ENCODE data around the gene TDRD10. TPM values are rescaled to one million over a fixed set of nuclear protein-coding genes. Genes with fewer than 3 reads are reported as not detected.

Gene TDRD10
- total RNA-seq, 1 donor from 2014 or later = not detected

- no peak for DNase-seq (ENCODE audit: low read depth)
- H3K27me3 ChIP-seq (ENCODE audit: control insufficient read depth, insufficient read depth, low read length) = peaks cover 1% of the 10 kb centered on the region
- no peak for TF ChIP-seq CTCF (IDR thresholded peaks at IDR 0.05; ENCODE audit: insufficient read depth, low read length, poor library complexity, severe bottlenecking)
These were observed 73.3 kb downstream of the TDRD10 start for GRCh38 chr1:154575147-154575927.

GRCh38 chr1:154575951-154576566 is 74.0 kb downstream of the TDRD10 start:
- Histone ChIP-seq H3K36me3 (ENCODE audit: control insufficient read depth, insufficient read depth, low read length) (peaks cover 1% of the 10 kb centered on the region), H3K4me3 (ENCODE audit: low read depth, low read length) (no peak overlapping the region), H3K27me3 (ENCODE audit: control insufficient read depth, insufficient read depth, low read length) (no peaks in the 10 kb centered on the region)
- no peak for DNase-seq (ENCODE audit: low read depth)
- TF ChIP-seq CTCF (IDR thresholded peaks at IDR 0.05; ENCODE audit: insufficient read depth, low read length, poor library complexity, severe bottlenecking) = no peak

More at GRCh38 chr1:154575147-154575927, 73.3 kb downstream of the TDRD10 start:
- peaks cover 1% of the 10 kb centered on the region for H3K36me3 ChIP-seq (ENCODE audit: control insufficient read depth, insufficient read depth, low read length)
- H3K4me3 ChIP-seq (ENCODE audit: low read depth, low read length) = no peak overlapping the region

GRCh38 chr1:154577346-154578057 is 75.5 kb downstream of the TDRD10 start:
- DNase-seq (ENCODE audit: low read depth) = no peak
- H3K36me3 ChIP-seq (ENCODE audit: control insufficient read depth, insufficient read depth, low read length) = peaks cover 1% of the 10 kb centered on the region
- no peak for TF ChIP-seq CTCF (IDR thresholded peaks at IDR 0.05; ENCODE audit: insufficient read depth, low read length, poor library complexity, severe bottlenecking)
- H3K4me3 ChIP-seq (ENCODE audit: low read depth, low read length) = no peak overlapping the region
- no peaks in the 10 kb centered on the region for H3K27me3 ChIP-seq (ENCODE audit: control insufficient read depth, insufficient read depth, low read length)

GRCh38 chr1:154578058-154578418 is 76.0 kb downstream of the TDRD10 start:
- no peak for TF ChIP-seq CTCF (IDR thresholded peaks at IDR 0.05; ENCODE audit: insufficient read depth, low read length, poor library complexity, severe bottlenecking)
- peaks cover 4% of the 10 kb centered on the region for H3K36me3 ChIP-seq (ENCODE audit: control insufficient read depth, insufficient read depth, low read length)
- H3K27me3 ChIP-seq (ENCODE audit: control insufficient read depth, insufficient read depth, low read length) = no peaks in the 10 kb centered on the region
- no peak for DNase-seq (ENCODE audit: low read depth)
- H3K4me3 ChIP-seq (ENCODE audit: low read depth, low read length) = no peak overlapping the region

GRCh38 chr1:154579374-154579773 is 77.4 kb downstream of the TDRD10 start:
- H3K27me3 ChIP-seq (ENCODE audit: control insufficient read depth, insufficient read depth, low read length) = no peaks in the 10 kb centered on the region
- H3K4me3 ChIP-seq (ENCODE audit: low read depth, low read length) = no peak overlapping the region
- TF ChIP-seq CTCF (IDR thresholded peaks at IDR 0.05; ENCODE audit: insufficient read depth, low read length, poor library complexity, severe bottlenecking) = no peak
- no peak for DNase-seq (ENCODE audit: low read depth)
- peaks cover 4% of the 10 kb centered on the region for H3K36me3 ChIP-seq (ENCODE audit: control insufficient read depth, insufficient read depth, low read length)

Measured in kidney epithelial cell (primary cell).